Neuronal stem cell (in vitro differentiated cells): Measurements from ENCODE around the gene THOC7.
A peak's percentile ranks its signal among the peaks of the same experiment; 100 is the strongest.

Source experiments
- DNase-seq: peaks from one replicate; pipeline ENCODE4 v3.0.0-alpha.2; 2013; ENCODE audit warnings: low spot score
- H2AFZ ChIP-seq: one replicate; pipeline ENCODE4 v1.6.1; 2013; ENCODE audit warnings: mild to moderate bottlenecking, low read length, inconsistent platforms
- H2AK5ac ChIP-seq: 2 replicates; pipeline ENCODE4 v1.6.1; 2013; ENCODE audit warnings: low read depth, mild to moderate bottlenecking, inconsistent platforms, low read length, moderate library complexity, mixed read lengths
- H2BK120ac ChIP-seq: 2 replicates; pipeline ENCODE4 v1.6.1; 2013; ENCODE audit warnings: low read depth, mild to moderate bottlenecking, inconsistent platforms, low read length, moderate library complexity, mixed read lengths
- H2BK12ac ChIP-seq: one replicate; pipeline ENCODE4 v1.6.1; 2013; ENCODE audit warnings: low read length, inconsistent platforms
- H2BK15ac ChIP-seq: 2 replicates; pipeline ENCODE4 v1.6.1; 2013; ENCODE audit warnings: mild to moderate bottlenecking, low read length, inconsistent platforms, mixed read lengths
- H2BK5ac ChIP-seq: one replicate; pipeline ENCODE4 v1.6.1; 2013; ENCODE audit warnings: inconsistent platforms, mild to moderate bottlenecking, low read length, moderate library complexity
- H3K14ac ChIP-seq: one replicate; pipeline ENCODE4 v1.6.1; 2013; ENCODE audit warnings: low read length, inconsistent platforms
- H3K18ac ChIP-seq: 2 replicates; pipeline ENCODE4 v1.6.1; 2013; ENCODE audit warnings: low read length, inconsistent platforms
- H3K23ac ChIP-seq: 2 replicates; pipeline ENCODE4 v1.6.1; 2013; ENCODE audit warnings: low read depth, mild to moderate bottlenecking, mixed read lengths, low read length, inconsistent platforms; ENCODE audit not compliant: poor library complexity
- H3K27ac ChIP-seq: replicated peaks from 3 replicates; pipeline ENCODE4 v1.5.1; 2013; ENCODE audit warnings: low read length, inconsistent platforms
- H3K27me3 ChIP-seq, 3 experiments: 2 replicates each; pipeline ENCODE4 v1.6.1; 2013; ENCODE audit warnings: low read length in 3 of 3, mild to moderate bottlenecking in 2 of 3, inconsistent platforms in 1 of 3, low read depth in 1 of 3, mixed read lengths in 1 of 3, moderate library complexity in 1 of 3; ENCODE audit not compliant: control insufficient read depth in 3 of 3, insufficient read depth in 3 of 3
- H3K36me3 ChIP-seq, 2 donors: replicated peaks in 1 of 2; 2 replicates each; pipeline ENCODE4 v1.6.1; 2013; ENCODE audit warnings: low read length in 2 of 2; ENCODE audit not compliant: control insufficient read depth in 2 of 2, insufficient read depth in 2 of 2
- H3K4ac ChIP-seq: 2 replicates; pipeline ENCODE4 v1.6.1; 2013; ENCODE audit warnings: inconsistent platforms, mild to moderate bottlenecking, low read length, moderate library complexity
- H3K4me1 ChIP-seq, 2 donors: 1 replicate in 1 of 2; 2 replicates in 1 of 2; pipeline ENCODE4 v1.6.1; 2013; ENCODE audit warnings: low read length in 2 of 2, low read depth in 1 of 2; ENCODE audit not compliant: control insufficient read depth in 2 of 2, insufficient read depth in 1 of 2
- H3K4me2 ChIP-seq: one replicate; pipeline ENCODE4 v1.6.1; 2013; ENCODE audit warnings: mild to moderate bottlenecking, low read length, inconsistent platforms; ENCODE audit not compliant: insufficient read depth, poor library complexity, severe bottlenecking
- H3K4me3 ChIP-seq, 2 donors: 2 replicates each; pipeline ENCODE4 v1.5.1; 2013; ENCODE audit warnings: low read length in 2 of 2, mild to moderate bottlenecking in 2 of 2, inconsistent platforms in 1 of 2, moderate library complexity in 1 of 2
- H3K79me1 ChIP-seq: one replicate; pipeline ENCODE4 v1.6.1; 2013; ENCODE audit warnings: low read depth, mild to moderate bottlenecking, inconsistent platforms, low read length, moderate library complexity
- H3K9ac ChIP-seq: one replicate; pipeline ENCODE4 v1.6.1; 2013; ENCODE audit warnings: mild to moderate bottlenecking, low read depth, low read length, inconsistent platforms; ENCODE audit not compliant: poor library complexity
- H3K9me3 ChIP-seq, 2 donors: replicated peaks in 1 of 2; 2 replicates each; pipeline versions ENCODE3 to v1.6.1; 2013; ENCODE audit warnings: low read length in 2 of 2, mild to moderate bottlenecking in 2 of 2, inconsistent platforms in 1 of 2, low read depth in 1 of 2, mixed read lengths in 1 of 2, moderate library complexity in 1 of 2; ENCODE audit not compliant: control insufficient read depth in 2 of 2, insufficient read depth in 1 of 2
- H4K8ac ChIP-seq: one replicate; pipeline ENCODE4 v1.6.1; 2013; ENCODE audit warnings: low read depth, mild to moderate bottlenecking, inconsistent platforms, low read length, moderate library complexity
- H4K91ac ChIP-seq: one replicate; pipeline ENCODE4 v1.6.1; 2013; ENCODE audit warnings: low read length, low read depth, mild to moderate bottlenecking, inconsistent platforms; ENCODE audit not compliant: poor library complexity
- WGBS, 2 donors: extraction: QIAGEN DNeasy Blood & Tissue Kit; methylation state at CpG; one replicate each; pipeline ENCODE4 v1.1.7; 2013; ENCODE audit warnings: missing lambda C conversion rate in 2 of 2, mixed read lengths in 1 of 2; ENCODE audit not compliant: insufficient read length in 2 of 2, insufficient replicate concordance in 1 of 2; ENCODE audit errors: extremely low coverage in 2 of 2; 5-methylcytosine and 5-hydroxymethylcytosine counted together

The THOC7 gene

DNA sequence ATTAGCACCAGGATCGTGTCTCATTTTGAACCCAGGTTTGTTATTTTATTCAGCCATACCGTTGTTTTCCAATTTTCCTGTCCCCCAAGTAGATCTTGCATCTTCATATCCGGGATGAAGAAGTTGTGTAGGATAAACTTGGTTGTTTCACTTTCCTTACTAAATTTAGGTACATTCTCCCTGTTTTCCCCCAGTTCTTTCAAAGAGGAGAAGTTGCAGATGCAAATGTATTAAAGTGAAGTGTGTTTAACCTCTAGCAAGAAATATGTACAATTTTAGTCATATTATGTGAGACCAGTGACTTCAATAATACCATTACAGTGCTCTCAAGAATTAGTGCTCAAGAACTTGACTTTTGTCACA, 1.3 kb upstream of the THOC7 start:
- H3K18ac ChIP-seq = no peak overlapping the region
- no peak overlapping the region for H2BK120ac ChIP-seq
- H2BK12ac ChIP-seq = no peak overlapping the region
- no peaks in the 10 kb centered on the region for H3K9me3 ChIP-seq
- no peak overlapping the region for H4K8ac ChIP-seq
- H2BK5ac ChIP-seq = no peak overlapping the region
- H3K4ac ChIP-seq = no peak overlapping the region
- H2AK5ac ChIP-seq = no peak overlapping the region
- H4K91ac ChIP-seq = no peak overlapping the region
- no peak overlapping the region for H3K9ac ChIP-seq
- no peak overlapping the region for H3K23ac ChIP-seq
- peak overlapping the region; percentile 67 for H3K4me2 ChIP-seq
- no peak overlapping the region for H3K14ac ChIP-seq
- peak overlapping the region; percentile 96 for H2AFZ ChIP-seq
- H3K27me3 ChIP-seq = no peaks in the 10 kb centered on the region
- H3K36me3 ChIP-seq = peaks cover 2 to 20% of the 10 kb centered on the region in 2 donors
- DNase-seq = no peak
- H3K27ac ChIP-seq = no peak overlapping the region
- H3K4me3 ChIP-seq = peak overlapping the region; percentile 81 to 92
- H3K4me1 ChIP-seq = peaks cover 4 to 8% of the 10 kb centered on the region in 2 donors
- no peak overlapping the region for H2BK15ac ChIP-seq
- no CpG with 5 or more reads among the region's 3 CpGs for WGBS, 2 donors
- peaks cover 6% of the 10 kb centered on the region for H3K79me1 ChIP-seq

GRCh38 chr3:63864008-63864964, 681 bp upstream of the THOC7 start:
- WGBS, 2 donors = no CpG with 5 or more reads among the region's 93 CpGs
- no peak for DNase-seq
- H3K18ac ChIP-seq = peak overlapping the region; percentile 92
- H3K79me1 ChIP-seq = peaks cover 6% of the 10 kb centered on the region
- H2AFZ ChIP-seq = peak overlapping the region; percentile 96
- no peaks in the 10 kb centered on the region for H3K9me3 ChIP-seq
- H3K4me2 ChIP-seq = peak overlapping the region; percentile 67
- no peak overlapping the region for H2BK12ac ChIP-seq
- peak overlapping the region; percentile 26 for H2AK5ac ChIP-seq
- H3K4me3 ChIP-seq = peak overlapping the region; percentile 81 to 92
- H3K36me3 ChIP-seq = peaks cover 2 to 20% of the 10 kb centered on the region in 2 donors
- no peak overlapping the region for H2BK120ac ChIP-seq
- H3K9ac ChIP-seq = peak overlapping the region; percentile 3
- no peak overlapping the region for H3K27ac ChIP-seq
- peak overlapping the region; percentile 44 for H2BK5ac ChIP-seq
- H3K4me1 ChIP-seq = peaks cover 4 to 8% of the 10 kb centered on the region in 2 donors
- H3K14ac ChIP-seq = peak overlapping the region; percentile 43
- no peak overlapping the region for H4K91ac ChIP-seq
- H3K27me3 ChIP-seq = no peaks in the 10 kb centered on the region
- peak overlapping the region; percentile 33 for H2BK15ac ChIP-seq
- no peak overlapping the region for H4K8ac ChIP-seq
- no peak overlapping the region for H3K4ac ChIP-seq
- no peak overlapping the region for H3K23ac ChIP-seq

GRCh38 chr3:63862804-63863149, 828 bp downstream of the THOC7 start:
- no peaks in the 10 kb centered on the region for H3K9me3 ChIP-seq
- H3K36me3 ChIP-seq = peaks cover 2 to 14% of the 10 kb centered on the region in 2 donors
- H3K14ac ChIP-seq = no peak overlapping the region
- H3K23ac ChIP-seq = peak overlapping the region; percentile 60
- H2AFZ ChIP-seq = peak overlapping the region; percentile 96
- peak overlapping the region; percentile 60 for H3K4me2 ChIP-seq
- no peak overlapping the region for H2BK12ac ChIP-seq
- peak overlapping the region; percentile 81 to 95 for H3K4me3 ChIP-seq
- H4K91ac ChIP-seq = no peak overlapping the region
- peaks cover 6% of the 10 kb centered on the region for H3K79me1 ChIP-seq
- no peak for DNase-seq
- no peak overlapping the region for H3K27ac ChIP-seq
- 100% methylated on average over 2 of the region's 5 CpGs; no CpG with 5 or more reads in 1 of the 2 donors for WGBS, 2 donors
- H2AK5ac ChIP-seq = no peak overlapping the region
- peak overlapping the region; percentile 50 for H3K9ac ChIP-seq
- H3K18ac ChIP-seq = peak overlapping the region; percentile 98
- peak overlapping the region; percentile 65 for H2BK120ac ChIP-seq
- H2BK5ac ChIP-seq = peak overlapping the region; percentile 95
- H4K8ac ChIP-seq = no peak overlapping the region
- peak overlapping the region; percentile 46 for H2BK15ac ChIP-seq
- peaks cover 4 to 8% of the 10 kb centered on the region in 2 donors for H3K4me1 ChIP-seq
- no peaks in the 10 kb centered on the region for H3K27me3 ChIP-seq
- H3K4ac ChIP-seq = no peak overlapping the region

DNA sequence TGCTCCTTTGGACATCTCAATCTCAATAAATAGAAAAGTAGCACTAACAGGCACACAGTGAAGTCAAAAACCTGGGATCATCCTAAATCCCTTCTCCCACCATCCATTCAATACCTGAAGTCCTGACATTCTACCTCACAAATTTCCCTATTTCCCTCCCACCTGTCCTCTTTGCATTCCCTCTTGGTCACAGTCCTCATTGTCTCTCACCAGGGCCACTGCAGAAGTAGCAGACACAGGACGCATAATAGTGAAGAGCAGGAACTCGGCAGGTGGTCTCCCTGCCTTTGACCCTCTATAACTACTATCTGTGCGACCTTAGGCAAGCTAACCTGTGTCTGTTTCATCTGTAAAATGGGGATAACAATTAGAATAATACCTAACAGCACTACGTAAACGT, 2.3 kb downstream of the THOC7 start:
- Histone ChIP-seq H2BK15ac (no peak overlapping the region), H3K4me3 (no peak overlapping the region), H3K27ac (no peak overlapping the region), H4K91ac (no peak overlapping the region), H3K27me3 (no peaks in the 10 kb centered on the region), H3K36me3 (peaks cover 0 to 3% of the 10 kb centered on the region in 2 donors), H3K18ac (no peak overlapping the region), H3K9me3 (no peaks in the 10 kb centered on the region), H3K14ac (no peak overlapping the region), H2AFZ (no peak overlapping the region), H3K4me1 (peaks cover 4 to 8% of the 10 kb centered on the region in 2 donors), H2AK5ac (no peak overlapping the region), H2BK120ac (no peak overlapping the region), H3K79me1 (peaks cover 6% of the 10 kb centered on the region), H4K8ac (no peak overlapping the region), H3K4me2 (no peak overlapping the region), H3K4ac (no peak overlapping the region), H2BK12ac (no peak overlapping the region), H3K9ac (no peak overlapping the region), H3K23ac (no peak overlapping the region), H2BK5ac (no peak overlapping the region)
- no peak for DNase-seq
- WGBS, 2 donors = no CpG with 5 or more reads among the region's 5 CpGs
